Frontal cortex (tissue), 4 donors: ENCODE results near the gene ZNF813. TPM values are rescaled to one million over a fixed set of nuclear protein-coding genes. Genes with fewer than 3 reads are reported as not detected.
"Not testable (repeated sequence)": the region's sequence is repeated elsewhere in the genome, so short reads cannot be mapped to it uniquely, and the experiment has no call there.

Experiments
- DNase-seq, 2 donors: peaks; one replicate each; pipeline ENCODE4 v3.0.0; 2012; ENCODE audit warnings: low spot score in 2 of 2
- FAIRE-seq: peaks from 2 replicates; lab custom pipeline; 2012; peaks lifted over from hg19 to GRCh38; lab: Jason Lieb, UNC
- total RNA-seq: library from RNA; depleted of rRNA; stranded (reverse); fragments of >200 nt; gene quantifications from one replicate; pipeline ENCODE4 v1.2.3, GENCODE V29; 2014
- donor health status: control.
- donor health status: control.
- donor health status: control.

The ZNF813 gene
- total RNA-seq, result 8.6 TPM

DNA sequence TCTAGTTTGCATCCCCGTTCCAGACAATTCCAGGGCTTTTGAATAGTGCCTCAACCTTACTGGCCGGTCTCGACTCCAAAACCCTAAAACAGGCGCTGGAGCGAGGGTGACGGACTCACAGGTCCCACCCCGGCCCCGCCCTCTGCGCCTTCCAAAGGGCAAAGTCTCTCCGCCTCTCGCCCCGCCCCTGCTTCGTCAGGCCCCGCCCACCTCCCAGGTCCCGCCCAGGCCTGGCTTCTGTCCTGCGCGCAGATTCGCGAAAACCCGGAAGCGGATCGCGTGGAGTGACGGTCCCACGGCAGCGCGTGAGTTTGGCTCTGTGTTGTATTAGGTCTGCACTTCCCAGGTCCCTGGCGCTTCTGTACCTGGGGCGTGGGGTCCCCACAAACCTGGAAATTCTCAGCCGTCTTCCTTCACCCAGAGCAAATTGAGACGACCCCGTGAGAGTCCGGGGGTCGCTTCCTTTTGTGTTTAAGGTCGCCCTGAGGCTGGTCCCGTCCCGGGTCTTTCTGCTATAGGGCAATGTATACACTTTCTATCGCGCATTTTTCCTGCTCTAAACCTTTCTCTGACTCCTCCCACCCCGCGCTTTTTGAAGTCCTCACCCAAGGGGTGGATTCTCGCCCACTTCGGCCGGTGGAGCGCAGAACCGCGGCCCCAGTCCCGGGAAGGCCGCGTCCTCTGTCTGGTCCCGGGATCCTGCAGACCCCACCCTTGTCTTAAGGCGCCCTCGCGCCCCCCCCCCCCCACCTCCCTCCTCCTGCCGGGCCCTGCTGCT, at the start of gene ZNF813:
Gene ZNF813, plus strand, starts transcription at position 249 of the 778 bp plus-strand sequence. CDS start 16,090 bp downstream, outside the sequence.
- FAIRE-seq (no peak), DNase-seq (peak; percentile 84 to 94)

GRCh38 chr19:53420520-53421315, 46.8 kb upstream of the ZNF813 start:
- FAIRE-seq, DNase-seq: not testable (repeated sequence)

GRCh38 chr19:53422551-53422950, 45.0 kb upstream of the ZNF813 start:
- no peak for FAIRE-seq
- no peak for DNase-seq

DNA sequence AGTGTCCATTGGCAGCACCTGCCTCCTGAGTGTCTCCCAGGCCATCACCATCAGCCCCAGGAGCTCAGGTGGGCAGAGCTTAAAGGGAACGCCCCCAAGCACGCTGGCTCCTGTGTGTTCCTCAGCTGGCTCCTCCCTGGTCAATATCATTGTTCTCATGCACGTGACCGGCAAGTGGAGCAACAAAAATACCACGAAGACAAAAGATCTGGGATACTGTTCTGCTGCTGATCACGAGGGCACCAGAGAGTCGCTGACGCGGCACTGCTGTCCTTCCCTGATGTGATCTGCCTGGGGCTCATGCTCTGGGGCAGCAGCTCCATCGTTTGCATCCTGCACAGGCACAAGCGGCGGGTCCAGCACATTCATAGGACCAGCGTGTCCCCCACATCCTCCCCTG, 44.5 kb upstream of the ZNF813 start:
- DNase-seq, FAIRE-seq: not testable (repeated sequence)

DNA sequence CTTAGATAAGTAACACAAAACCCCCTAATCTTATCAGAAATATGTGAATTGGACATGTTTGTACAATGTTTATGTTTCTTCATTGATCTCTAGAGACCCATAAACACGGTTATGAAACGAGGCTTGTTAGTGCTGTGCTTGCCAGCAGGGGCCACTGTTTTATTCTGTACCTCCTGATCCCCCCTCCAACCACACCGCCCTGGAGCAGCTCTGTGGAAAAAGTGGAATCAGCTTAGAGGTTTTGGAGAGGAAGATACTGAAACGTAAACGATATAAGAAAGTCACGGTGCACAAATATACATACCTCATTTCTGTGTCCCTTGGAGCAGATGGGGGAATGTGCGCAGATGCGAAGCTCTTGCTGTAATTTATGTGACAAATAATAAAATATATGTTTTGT, 43.9 kb upstream of the ZNF813 start:
- DNase-seq, result peak in 1 of 2 donors; percentile 6
- not testable (repeated sequence) for FAIRE-seq

DNA sequence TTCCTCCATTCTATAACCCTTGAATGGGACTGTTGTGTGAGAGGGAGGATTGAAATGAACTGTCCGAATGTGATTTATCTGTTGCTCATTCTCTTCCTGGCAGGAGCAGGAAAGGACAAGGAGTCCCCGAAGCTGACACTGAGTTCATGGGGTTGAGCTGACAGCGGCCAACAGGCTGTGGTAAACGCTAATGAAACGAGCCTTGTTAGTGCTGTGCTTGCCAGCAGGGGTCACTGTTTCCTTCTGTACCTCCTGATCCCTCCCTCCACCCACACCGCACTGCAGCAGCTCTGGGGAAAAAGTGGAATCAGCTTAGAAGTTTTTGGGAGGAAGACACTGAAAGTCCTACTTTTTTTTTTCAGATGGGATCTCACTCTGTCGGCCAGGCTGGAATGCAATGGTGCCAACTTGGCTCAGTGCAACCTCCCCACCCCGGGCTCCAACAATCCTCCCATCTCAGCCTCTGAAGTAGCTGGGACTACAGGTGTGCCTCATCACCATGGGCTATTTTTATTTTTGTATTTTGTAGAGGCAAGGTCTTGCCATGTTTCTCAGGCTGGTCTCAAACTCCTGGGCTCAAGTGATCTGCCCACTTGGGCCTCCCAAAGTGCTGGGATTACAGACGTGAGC, 42.5 kb upstream of the ZNF813 start:
- FAIRE-seq (no peak), DNase-seq (peak; percentile 41 to 60)

DNA sequence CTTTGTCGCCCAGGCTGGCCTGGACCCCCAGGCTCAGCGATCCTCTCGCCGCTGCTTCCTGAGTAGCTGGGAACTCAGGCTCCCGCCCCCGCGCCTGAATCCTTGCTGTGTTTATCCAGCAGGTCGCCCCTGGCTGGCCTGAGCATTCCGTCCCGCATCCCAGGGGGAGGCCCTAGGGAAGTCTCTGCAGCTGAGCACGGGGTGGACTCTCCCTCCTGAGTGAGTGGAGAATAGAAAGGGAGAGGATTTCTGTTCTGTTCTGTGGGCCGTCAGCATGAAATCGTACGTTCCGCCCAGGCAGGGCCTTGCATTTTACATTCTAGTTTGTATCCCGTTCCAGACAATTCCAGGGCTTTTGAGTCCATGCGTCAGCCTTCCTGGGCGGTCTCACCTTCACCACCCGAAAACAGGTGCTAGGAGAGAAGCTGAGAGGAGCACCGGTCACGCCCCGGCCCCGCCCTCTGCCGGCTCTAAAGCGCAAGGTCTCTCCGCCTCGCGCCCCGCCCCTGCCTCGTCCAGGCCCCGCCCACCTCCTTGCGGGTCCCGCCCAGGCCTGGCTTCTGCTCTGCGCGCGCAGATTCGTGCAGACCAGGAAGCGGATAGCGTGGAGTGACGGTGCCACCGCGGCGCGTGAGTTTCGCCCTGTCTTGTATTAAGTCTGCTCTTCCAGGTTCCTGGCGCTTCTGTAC, 36.0 kb upstream of the ZNF813 start, which contains the start of gene ZNF761:
Gene ZNF761, plus strand, starts transcription at position 586 of the 689 bp plus-strand sequence. CDS start 15,285 bp downstream, outside the sequence.
- FAIRE-seq (no peak), DNase-seq (peak; percentile 74 to 87)

DNA sequence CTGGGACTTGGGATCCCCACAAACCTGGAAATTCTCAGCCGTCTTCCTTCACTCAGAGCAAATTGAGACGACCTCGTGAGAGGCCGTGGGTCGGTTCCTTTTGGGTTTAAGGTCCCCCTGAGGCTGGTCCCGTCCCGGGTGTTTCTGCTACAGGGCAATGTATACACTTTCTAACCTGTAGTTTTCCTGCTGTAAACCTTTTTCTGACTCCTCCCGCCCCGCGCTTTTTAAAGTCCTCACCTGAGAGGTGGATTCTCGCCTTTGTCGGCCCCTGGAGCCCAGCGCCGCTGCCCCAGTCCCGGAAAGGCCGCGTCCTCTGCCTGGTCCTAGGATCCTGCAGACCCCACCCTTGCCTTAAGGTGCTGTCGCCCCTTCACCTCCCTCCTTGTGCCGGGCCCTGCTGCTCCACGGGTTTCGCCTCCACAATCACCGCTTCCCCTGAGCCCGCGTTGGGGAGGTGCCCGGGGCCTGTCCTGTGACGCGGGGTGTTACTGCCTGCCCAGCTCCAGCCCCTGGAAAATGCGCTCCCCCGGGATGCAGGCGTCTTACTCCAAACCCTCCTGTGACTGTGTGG, 35.4 kb upstream of the ZNF813 start:
- DNase-seq, result peak in 1 of 2 donors; percentile 7

GRCh38 chr19:53443809-53444208, 23.7 kb upstream of the ZNF813 start:
- not testable (repeated sequence) for FAIRE-seq

More for the DNA sequence above, 35.4 kb upstream of the ZNF813 start:
- FAIRE-seq, result no peak

GRCh38 chr19:53447196-53447595, 20.3 kb upstream of the ZNF813 start:
- not testable (repeated sequence) for FAIRE-seq

More at GRCh38 chr19:53443809-53444208, 23.7 kb upstream of the ZNF813 start:
- not testable (repeated sequence) for DNase-seq

GRCh38 chr19:53455828-53456227, 11.7 kb upstream of the ZNF813 start:
- no peak for DNase-seq
- FAIRE-seq, result no peak

More at GRCh38 chr19:53447196-53447595, 20.3 kb upstream of the ZNF813 start:
- not testable (repeated sequence) for DNase-seq

DNA sequence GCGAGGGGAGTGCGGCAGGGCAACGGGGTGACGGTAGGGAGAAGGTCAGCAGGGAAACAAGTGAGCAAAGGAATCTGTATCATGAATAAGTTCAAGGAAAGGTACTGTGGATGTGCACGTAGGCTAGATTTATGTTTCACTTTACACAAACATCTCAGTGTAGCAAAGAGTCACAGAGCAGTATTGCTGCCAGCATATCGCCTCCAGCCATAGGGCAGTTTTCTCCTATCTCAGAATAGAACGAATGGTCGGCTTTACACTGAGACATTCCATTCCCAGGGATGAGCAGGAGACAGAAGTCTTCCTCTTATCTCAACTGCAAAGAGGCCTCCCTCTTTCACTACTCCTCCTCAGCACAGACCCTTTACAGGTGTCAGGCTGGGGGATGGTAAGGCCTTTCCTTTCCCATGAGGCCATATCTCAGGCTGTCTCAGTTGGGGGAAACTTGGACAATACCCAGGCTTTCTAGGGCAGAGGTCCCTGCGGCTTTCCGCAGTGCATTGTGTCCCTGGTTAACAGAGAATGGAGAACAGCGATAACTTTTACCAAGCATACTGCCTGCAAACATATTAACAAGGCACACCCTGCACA, 7.3 kb upstream of the ZNF813 start:
- not testable (repeated sequence) for FAIRE-seq, DNase-seq

DNA sequence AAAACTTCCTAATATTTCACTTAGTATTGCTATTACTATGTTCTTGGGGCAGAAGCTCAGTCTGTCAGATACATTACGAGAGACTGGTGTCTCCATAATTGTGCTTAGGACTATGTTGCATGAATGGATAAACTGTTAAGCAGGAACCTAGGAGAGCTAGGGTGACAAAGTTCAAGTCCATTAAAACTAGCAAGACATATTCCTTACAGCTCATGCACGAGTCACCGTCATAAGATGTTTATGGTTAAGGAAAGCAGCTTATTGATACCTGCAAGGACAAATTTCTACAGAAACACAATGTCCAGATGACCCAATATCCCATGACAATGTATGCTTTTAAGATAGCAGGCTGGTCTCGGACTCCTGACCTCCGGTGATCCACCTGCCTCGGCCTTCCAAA, 5.7 kb upstream of the ZNF813 start:
- FAIRE-seq (no peak), DNase-seq (no peak)

- no peak for FAIRE-seq
These were observed 4.7 kb upstream of the ZNF813 start for GRCh38 chr19:53462861-53463260.

DNA sequence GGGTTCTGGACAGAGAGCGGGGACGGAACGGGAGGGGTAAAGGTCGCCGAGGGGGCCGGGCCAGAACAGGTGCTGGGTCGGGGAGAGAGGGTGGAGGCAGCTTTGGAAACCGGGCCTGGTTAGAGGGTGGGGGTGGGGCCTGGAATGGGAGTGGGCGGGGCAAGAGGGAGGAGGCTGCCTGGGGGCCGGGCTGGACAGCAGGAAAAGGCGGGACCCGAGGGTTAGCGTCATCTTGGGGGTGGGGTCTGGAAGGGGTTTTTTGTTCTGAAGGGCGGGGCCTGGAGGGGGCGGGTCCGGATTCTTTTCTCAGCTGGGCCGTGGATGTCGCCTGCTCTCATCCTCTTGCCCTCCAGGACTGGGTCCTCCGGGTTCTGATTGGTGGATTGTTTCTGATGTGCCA, 4.3 kb upstream of the ZNF813 start:
- no peak for FAIRE-seq
- peak; percentile 50 to 76 for DNase-seq

More at GRCh38 chr19:53462861-53463260, 4.7 kb upstream of the ZNF813 start:
- peak in 1 of 2 donors; percentile 15 for DNase-seq

- FAIRE-seq (no peak), DNase-seq (no peak)
These were observed 628 bp upstream of the ZNF813 start for GRCh38 chr19:53466726-53467484.

GRCh38 chr19:53468628-53469027, 1.1 kb downstream of the ZNF813 start:
- not testable (repeated sequence) for FAIRE-seq, DNase-seq

GRCh38 chr19:53471916-53472315, 4.4 kb downstream of the ZNF813 start:
- DNase-seq, result no peak
- no peak for FAIRE-seq
